ENCODE measurements around the gene ZSCAN2. TPM values are rescaled to one million over a fixed set of nuclear protein-coding genes. Genes with fewer than 3 reads are reported as not detected.

ZSCAN2 gene
- total RNA-seq, 5 donors from 2014 or later (not counting 1 experiment from before 2014, with no cell fraction given) = 7.6 to 15.5 (median 12.5) TPM

- H3K27me3 ChIP-seq (replicated peaks in 1 of 2; ENCODE audit: control insufficient read depth in 2 of 2, extremely low read depth in 1 of 2, insufficient read depth in 2 of 2, low read length in 1 of 2) = no peaks in the 10 kb centered on the region
Observed at GRCh38 chr15:84595660-84596059, 5.1 kb upstream of the ZSCAN2 start.

GRCh38 chr15:84597296-84597695 lies 3.5 kb upstream of the ZSCAN2 start:
- WGBS (ENCODE audit: insufficient coverage) = no CpG with 5 or more reads among the region's 3 CpGs
- H3K27me3 ChIP-seq (replicated peaks in 1 of 2; ENCODE audit: control insufficient read depth in 2 of 2, extremely low read depth in 1 of 2, insufficient read depth in 2 of 2, low read length in 1 of 2) = no peaks in the 10 kb centered on the region
- CTCF ChIA-PET = interaction anchor here (0.6 kb wide), 2 partner anchors 29 to 33 kb away, joined by 4 read pairs; no protein-coding TSS in a partner anchor
- peaks cover 52 to 56% (median 55%) of the 10 kb centered on the region in 3 donors for H3K4me1 Mint-ChIP-seq
- no peaks in the 10 kb centered on the region for H3K36me3 Mint-ChIP-seq
- POLR2A ChIA-PET = no interaction called here
- no peaks in the 10 kb centered on the region for H3K27me3 Mint-ChIP-seq
- peaks cover 0 to 4% (median 0%) of the 10 kb centered on the region in 3 donors for H3K9me3 Mint-ChIP-seq
- no peak overlapping the region for H3K4me3 ChIP-seq (ENCODE audit: control insufficient read depth in 1 of 2, extremely low read depth in 1 of 2, low read length in 1 of 2)
- DNase-seq = no peak
- no peak overlapping the region for H3K27ac ChIP-seq (ENCODE audit: low read length)
- no peaks in the 10 kb centered on the region for H3K9me3 ChIP-seq
- H3K27ac Mint-ChIP-seq = peak overlapping the region; percentile 85 to 91
- no peaks in the 10 kb centered on the region for H3K36me3 ChIP-seq (ENCODE audit: control insufficient read depth in 2 of 2, extremely low read depth in 1 of 2, insufficient read depth in 1 of 2, low read length in 1 of 2)
- H3K4me3 Mint-ChIP-seq = peak overlapping the region in 1 of 3 donors; percentile 95
- peaks cover 18 to 41% of the 10 kb centered on the region in 2 experiments for H3K4me1 ChIP-seq (ENCODE audit: control insufficient read depth in 1 of 2, extremely low read depth in 1 of 2, insufficient read depth in 2 of 2, low read length in 2 of 2)
- ATAC-seq (replicated peaks in 1 of 4) = no peak

More at GRCh38 chr15:84595660-84596059, 5.1 kb upstream of the ZSCAN2 start:
- no peak overlapping the region for H3K27ac Mint-ChIP-seq
- H3K4me1 ChIP-seq (ENCODE audit: control insufficient read depth in 1 of 2, extremely low read depth in 1 of 2, insufficient read depth in 2 of 2, low read length in 2 of 2) = peaks cover 18 to 29% of the 10 kb centered on the region in 2 experiments
- H3K4me3 Mint-ChIP-seq = no peak overlapping the region
- no peaks in the 10 kb centered on the region for H3K36me3 Mint-ChIP-seq
- ChIA-PET CTCF (no interaction called here), POLR2A (no interaction called here)
- 89% methylated on average over 1 of the region's 2 CpGs for WGBS (ENCODE audit: insufficient coverage)
- H3K4me1 Mint-ChIP-seq = peaks cover 47 to 53% (median 48%) of the 10 kb centered on the region in 3 donors
- H3K9me3 ChIP-seq = no peaks in the 10 kb centered on the region
- no peaks in the 10 kb centered on the region for H3K27me3 Mint-ChIP-seq
- H3K4me3 ChIP-seq (ENCODE audit: control insufficient read depth in 1 of 2, extremely low read depth in 1 of 2, low read length in 1 of 2) = no peak overlapping the region
- H3K9me3 Mint-ChIP-seq = peaks cover 0 to 4% (median 0%) of the 10 kb centered on the region in 3 donors
- no peak for ATAC-seq (replicated peaks in 1 of 4)
- H3K27ac ChIP-seq (ENCODE audit: low read length) = no peak overlapping the region
- no peak for DNase-seq
- no peaks in the 10 kb centered on the region for H3K36me3 ChIP-seq (ENCODE audit: control insufficient read depth in 2 of 2, extremely low read depth in 1 of 2, insufficient read depth in 1 of 2, low read length in 1 of 2)

GRCh38 chr15:84598250-84598649 lies 2.6 kb upstream of the ZSCAN2 start:
- Mint-ChIP-seq H3K9me3 (peaks cover 0 to 4% (median 0%) of the 10 kb centered on the region in 3 donors), H3K36me3 (no peaks in the 10 kb centered on the region), H3K4me3 (peak overlapping the region; percentile 21 to 95 (median 24)), H3K27ac (peak overlapping the region; percentile 85 to 91), H3K4me1 (peaks cover 57 to 63% (median 62%) of the 10 kb centered on the region in 3 donors), H3K27me3 (no peaks in the 10 kb centered on the region)
- DNase-seq (peak in 27 of 35 experiments; percentile 11 to 80 (median 23)), ATAC-seq (replicated peaks in 1 of 4) (peak; percentile 59 to 67 (median 64))
- H3K4me1 ChIP-seq (ENCODE audit: control insufficient read depth in 1 of 2, extremely low read depth in 1 of 2, insufficient read depth in 2 of 2, low read length in 2 of 2) = peaks cover 18 to 41% of the 10 kb centered on the region in 2 experiments
- no CpG with 5 or more reads among the region's 2 CpGs for WGBS (ENCODE audit: insufficient coverage)
- no peaks in the 10 kb centered on the region for H3K27me3 ChIP-seq (replicated peaks in 1 of 2; ENCODE audit: control insufficient read depth in 2 of 2, extremely low read depth in 1 of 2, insufficient read depth in 2 of 2, low read length in 1 of 2)
- H3K27ac ChIP-seq (ENCODE audit: low read length) = peak overlapping the region; percentile 75
- POLR2A ChIA-PET = interaction anchor here (0.5 kb wide), 2 partner anchors 37 kb away, joined by 3 to 4 read pairs; no protein-coding TSS in a partner anchor
- no peak overlapping the region for H3K4me3 ChIP-seq (ENCODE audit: control insufficient read depth in 1 of 2, extremely low read depth in 1 of 2, low read length in 1 of 2)
- no peaks in the 10 kb centered on the region for H3K9me3 ChIP-seq
- no peaks in the 10 kb centered on the region for H3K36me3 ChIP-seq (ENCODE audit: control insufficient read depth in 2 of 2, extremely low read depth in 1 of 2, insufficient read depth in 1 of 2, low read length in 1 of 2)
- CTCF ChIA-PET = interaction anchor here (0.6 to 1.7 kb wide), 8 partner anchors 10 to 329 kb away, joined by 3 to 8 read pairs (median 4); partner anchors contain the start of gene WDR73 (in 1 of the 2)

DNA sequence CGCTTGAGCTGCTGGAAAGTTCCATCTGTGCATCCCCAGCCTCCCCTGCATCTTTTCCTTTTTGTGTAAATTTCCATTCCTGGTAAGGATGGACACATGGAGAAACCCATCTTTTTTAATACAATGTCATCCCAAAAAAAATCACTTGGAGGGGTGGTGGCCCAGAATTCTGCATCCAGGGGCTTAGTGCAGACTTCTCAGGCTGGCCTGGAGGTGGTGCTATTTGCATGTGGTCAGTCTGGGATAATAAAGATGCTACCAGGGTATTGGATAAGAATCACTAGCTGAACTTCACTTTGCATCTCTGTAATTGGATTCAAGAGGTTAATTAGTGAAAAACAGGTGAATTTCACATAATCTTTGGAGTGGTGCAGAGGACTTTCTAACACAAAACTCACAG lies 1.8 kb upstream of the ZSCAN2 start:
- Histone ChIP-seq H3K36me3 (ENCODE audit: control insufficient read depth in 2 of 2, extremely low read depth in 1 of 2, insufficient read depth in 1 of 2, low read length in 1 of 2) (no peaks in the 10 kb centered on the region), H3K27me3 (replicated peaks in 1 of 2; ENCODE audit: control insufficient read depth in 2 of 2, extremely low read depth in 1 of 2, insufficient read depth in 2 of 2, low read length in 1 of 2) (no peaks in the 10 kb centered on the region), H3K27ac (ENCODE audit: low read length) (peak overlapping the region; percentile 75), H3K4me1 (ENCODE audit: control insufficient read depth in 1 of 2, extremely low read depth in 1 of 2, insufficient read depth in 2 of 2, low read length in 2 of 2) (peaks cover 18 to 44% of the 10 kb centered on the region in 2 experiments), H3K9me3 (no peaks in the 10 kb centered on the region), H3K4me3 (ENCODE audit: control insufficient read depth in 1 of 2, extremely low read depth in 1 of 2, low read length in 1 of 2) (no peak overlapping the region)
- DNase-seq (peak in 1 of 35 experiments; percentile 44), ATAC-seq (replicated peaks in 1 of 4) (no peak)
- POLR2A ChIA-PET = interaction anchor here in 1 of 2 donors (1.7 kb wide), 1 partner anchor 33 kb away, joined by 4 read pairs; no protein-coding TSS in a partner anchor
- peaks cover 62 to 68% (median 66%) of the 10 kb centered on the region in 3 donors for H3K4me1 Mint-ChIP-seq
- CTCF ChIA-PET = interaction anchor here (0.6 to 1.7 kb wide), 10 partner anchors 11 to 329 kb away, joined by 3 to 8 read pairs (median 3); partner anchors contain the start of genes SEC11A (in 1 of the 2) and WDR73 (in 1 of the 2)
- WGBS (ENCODE audit: insufficient coverage) = no CpG with 5 or more reads among the region's 1 CpG
- no peaks in the 10 kb centered on the region for H3K27me3 Mint-ChIP-seq
- peak overlapping the region; percentile 85 to 91 for H3K27ac Mint-ChIP-seq
- peaks cover 4% of the 10 kb centered on the region for H3K36me3 Mint-ChIP-seq
- no peaks in the 10 kb centered on the region for H3K9me3 Mint-ChIP-seq
- peak overlapping the region; percentile 21 to 95 (median 62) for H3K4me3 Mint-ChIP-seq

- Histone ChIP-seq H3K9me3 (no peaks in the 10 kb centered on the region), H3K4me3 (ENCODE audit: control insufficient read depth in 1 of 2, extremely low read depth in 1 of 2, low read length in 1 of 2) (peak overlapping the region in 1 of 2 donors; percentile 85), H3K27ac (ENCODE audit: low read length) (peak overlapping the region; percentile 75), H3K4me1 (ENCODE audit: control insufficient read depth in 1 of 2, extremely low read depth in 1 of 2, insufficient read depth in 2 of 2, low read length in 2 of 2) (peaks cover 18 to 50% of the 10 kb centered on the region in 2 experiments), H3K36me3 (ENCODE audit: control insufficient read depth in 2 of 2, extremely low read depth in 1 of 2, insufficient read depth in 1 of 2, low read length in 1 of 2) (peaks cover 0 to 4% of the 10 kb centered on the region in 2 donors), H3K27me3 (replicated peaks in 1 of 2; ENCODE audit: control insufficient read depth in 2 of 2, extremely low read depth in 1 of 2, insufficient read depth in 2 of 2, low read length in 1 of 2) (no peaks in the 10 kb centered on the region)
- no peak for DNase-seq
- ATAC-seq (replicated peaks in 1 of 4) = no peak
- Mint-ChIP-seq H3K9me3 (no peaks in the 10 kb centered on the region), H3K36me3 (peaks cover 8% of the 10 kb centered on the region), H3K4me3 (peak overlapping the region; percentile 95), H3K27ac (peak overlapping the region in 1 of 2 donors; percentile 75), H3K4me1 (peaks cover 62 to 66% (median 65%) of the 10 kb centered on the region in 3 donors), H3K27me3 (no peaks in the 10 kb centered on the region)
- CTCF ChIA-PET = no interaction called here
- WGBS (ENCODE audit: insufficient coverage) = no CpG with 5 or more reads among the region's 10 CpGs
- POLR2A ChIA-PET = interaction anchor here in 1 of 2 donors (0.7 to 1.7 kb wide), 2 partner anchors 25 to 32 kb away, joined by 3 to 4 read pairs; no protein-coding TSS in a partner anchor
Observed at GRCh38 chr15:84599906-84600305, 903 bp upstream of the ZSCAN2 start.

GRCh38 chr15:84600331-84600686 lies 500 bp upstream of the ZSCAN2 start:
- H3K27me3 ChIP-seq (replicated peaks in 1 of 2; ENCODE audit: control insufficient read depth in 2 of 2, extremely low read depth in 1 of 2, insufficient read depth in 2 of 2, low read length in 1 of 2) = no peaks in the 10 kb centered on the region
- peak overlapping the region; percentile 95 for H3K4me3 Mint-ChIP-seq
- H3K9me3 ChIP-seq = no peaks in the 10 kb centered on the region
- ChIA-PET POLR2A (interaction anchor here in 1 of 2 donors (0.7 to 1.7 kb wide), 2 partner anchors 25 to 32 kb away, joined by 3 to 4 read pairs; no protein-coding TSS in a partner anchor), CTCF (interaction anchor here in 1 of 2 donors (1.4 kb wide), 1 partner anchor 58 kb away, joined by 4 read pairs; no protein-coding TSS in a partner anchor)
- peaks cover 0 to 6% of the 10 kb centered on the region in 2 donors for H3K36me3 ChIP-seq (ENCODE audit: control insufficient read depth in 2 of 2, extremely low read depth in 1 of 2, insufficient read depth in 1 of 2, low read length in 1 of 2)
- H3K36me3 Mint-ChIP-seq = peaks cover 11% of the 10 kb centered on the region
- DNase-seq = peak in 31 of 35 experiments; percentile 12 to 68 (median 29)
- peaks cover 66 to 70% (median 68%) of the 10 kb centered on the region in 3 donors for H3K4me1 Mint-ChIP-seq
- H3K4me1 ChIP-seq (ENCODE audit: control insufficient read depth in 1 of 2, extremely low read depth in 1 of 2, insufficient read depth in 2 of 2, low read length in 2 of 2) = peaks cover 18 to 54% of the 10 kb centered on the region in 2 experiments
- WGBS (ENCODE audit: insufficient coverage) = 0% methylated on average over 13 of the region's 20 CpGs
- peak overlapping the region; percentile 85 to 91 for H3K4me3 ChIP-seq (ENCODE audit: control insufficient read depth in 1 of 2, extremely low read depth in 1 of 2, low read length in 1 of 2)
- ATAC-seq (replicated peaks in 1 of 4) = peak; percentile 37 to 42 (median 38)
- no peaks in the 10 kb centered on the region for H3K27me3 Mint-ChIP-seq
- H3K27ac ChIP-seq (ENCODE audit: low read length) = peak overlapping the region; percentile 20
- no peaks in the 10 kb centered on the region for H3K9me3 Mint-ChIP-seq
- peak overlapping the region; percentile 77 to 93 for H3K27ac Mint-ChIP-seq

Measured in T-cell (primary cell).